ENCODE results near the gene ARPC1A.

DNA sequence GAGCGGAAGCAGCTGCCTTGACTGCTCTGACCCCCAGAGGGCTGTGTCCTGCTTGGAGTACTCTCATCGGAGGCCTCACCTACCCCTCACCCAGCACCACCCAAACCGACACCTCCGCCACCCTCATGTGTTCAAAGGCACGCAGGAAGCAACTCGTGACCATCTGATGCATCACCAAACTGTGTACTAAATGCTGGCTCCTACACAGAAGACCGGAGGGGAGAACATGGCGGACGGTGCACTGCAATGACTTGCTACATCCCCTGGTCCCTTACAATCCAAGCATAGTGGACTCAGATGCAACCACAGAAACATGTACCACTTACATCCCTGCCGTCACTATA lies 79.3 kb downstream of the ARPC1A start:
- TF ChIP-seq, protein P1, sequence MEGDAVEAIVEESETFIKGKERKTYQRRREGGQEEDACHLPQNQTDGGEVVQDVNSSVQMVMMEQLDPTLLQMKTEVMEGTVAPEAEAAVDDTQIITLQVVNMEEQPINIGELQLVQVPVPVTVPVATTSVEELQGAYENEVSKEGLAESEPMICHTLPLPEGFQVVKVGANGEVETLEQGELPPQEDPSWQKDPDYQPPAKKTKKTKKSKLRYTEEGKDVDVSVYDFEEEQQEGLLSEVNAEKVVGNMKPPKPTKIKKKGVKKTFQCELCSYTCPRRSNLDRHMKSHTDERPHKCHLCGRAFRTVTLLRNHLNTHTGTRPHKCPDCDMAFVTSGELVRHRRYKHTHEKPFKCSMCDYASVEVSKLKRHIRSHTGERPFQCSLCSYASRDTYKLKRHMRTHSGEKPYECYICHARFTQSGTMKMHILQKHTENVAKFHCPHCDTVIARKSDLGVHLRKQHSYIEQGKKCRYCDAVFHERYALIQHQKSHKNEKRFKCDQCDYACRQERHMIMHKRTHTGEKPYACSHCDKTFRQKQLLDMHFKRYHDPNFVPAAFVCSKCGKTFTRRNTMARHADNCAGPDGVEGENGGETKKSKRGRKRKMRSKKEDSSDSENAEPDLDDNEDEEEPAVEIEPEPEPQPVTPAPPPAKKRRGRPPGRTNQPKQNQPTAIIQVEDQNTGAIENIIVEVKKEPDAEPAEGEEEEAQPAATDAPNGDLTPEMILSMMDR (IDR thresholded peaks at IDR 0.05 in 8 of 11, conservative IDR thresholded peaks at IDR 0.05 in 3 of 11): no peak
- no peak for TF ChIP-seq POLR2AphosphoS5 (IDR thresholded peaks at IDR 0.05)
- no peak for TF ChIP-seq POLR2A (IDR thresholded peaks at IDR 0.05)

All from spleen (tissue), 7 donors.